Erythroblast (primary cell): ENCODE data around the gene WDPCP.

ENCODE experiments used
- GATA1 ChIP-seq: IDR thresholded peaks from 2 replicates; pipeline ENCODE4 v1.6.1; 2011; ENCODE audit warnings: low read depth, mild to moderate bottlenecking, control low read depth, low read length, moderate library complexity
- POLR2A ChIP-seq: IDR thresholded peaks from 2 replicates; pipeline ENCODE4 v1.6.1; 2011; ENCODE audit warnings: mild to moderate bottlenecking, low read length

DNA sequence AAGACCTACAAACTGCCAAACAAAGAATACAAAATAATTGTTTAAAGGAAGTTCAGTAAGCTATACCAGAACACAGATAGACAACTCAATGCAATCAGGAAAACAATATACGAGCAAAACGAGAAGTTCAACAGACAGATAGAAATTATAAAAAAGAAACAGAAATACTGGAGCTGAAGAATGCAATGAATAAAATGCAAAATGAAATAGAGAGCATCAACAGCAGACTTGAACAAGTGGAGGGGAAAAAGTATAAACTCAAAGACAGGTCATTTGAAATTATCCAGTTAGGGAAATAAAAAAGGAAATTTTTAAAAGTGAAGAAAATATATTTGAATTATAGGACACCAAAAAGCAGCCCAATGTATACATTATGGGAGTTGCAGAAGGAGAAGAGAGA, 44.1 kb upstream of the WDPCP start:
- TF ChIP-seq POLR2A, result no peak
- TF ChIP-seq GATA1, result no peak
